Tongue (tissue), 2 donors: ENCODE data around the gene NCAPH2. TPM values are rescaled to one million over a fixed set of nuclear protein-coding genes. Genes with fewer than 3 reads are reported as not detected.

ENCODE experiments used
- DNase-seq: peaks from one replicate; pipeline ENCODE4 v3.0.0-alpha.2; 2015
- total RNA-seq: library from RNA; depleted of rRNA; stranded (reverse); fragments of >200 nt; gene quantifications from one replicate; pipeline ENCODE4 v1.2.3, GENCODE V29; 2014

NCAPH2 gene
- total RNA-seq, 1 donor from 2014 or later, result 38.9 TPM

- DNase-seq, result no peak
Observed at GRCh38 chr22:50574383-50574755, 66.3 kb downstream of the NCAPH2 start.

Other genes with a start within 250 kb of the NCAPH2 start
- gene MAPK12, start 246.5 kb upstream of the NCAPH2 start, total RNA-seq, result 29.4 TPM
- 4.0 TPM for gene MAPK11, start 237.8 kb upstream of the NCAPH2 start, total RNA-seq
- 146 TPM for gene PLXNB2, start 200.6 kb upstream of the NCAPH2 start, total RNA-seq
- gene DENND6B, start 181.2 kb upstream of the NCAPH2 start, total RNA-seq, result 7.5 TPM
- 49.5 TPM for gene PPP6R2, start 164.9 kb upstream of the NCAPH2 start, total RNA-seq
- 61.7 TPM for gene SBF1, start 33.2 kb upstream of the NCAPH2 start, total RNA-seq
- gene ADM2, start 26.7 kb upstream of the NCAPH2 start, total RNA-seq, result 0.92 TPM
- not detected for gene MIOX, start 21.4 kb upstream of the NCAPH2 start, total RNA-seq
- gene LMF2, start 522 bp upstream of the NCAPH2 start, total RNA-seq, result 30.8 TPM
- 1.3 TPM for gene SCO2, start 17.4 kb downstream of the NCAPH2 start, total RNA-seq
- 11.0 TPM for gene TYMP, start 21.8 kb downstream of the NCAPH2 start, total RNA-seq
- 0.10 TPM for gene KLHDC7B, start 37.7 kb downstream of the NCAPH2 start, total RNA-seq
- gene SYCE3, start 54.7 kb downstream of the NCAPH2 start, total RNA-seq, result not detected
- 57.4 TPM for gene CPT1B, start 70.2 kb downstream of the NCAPH2 start, total RNA-seq
- gene CHKB, start 74.6 kb downstream of the NCAPH2 start, total RNA-seq, result 39.2 TPM
- gene MAPK8IP2, start 92.6 kb downstream of the NCAPH2 start, total RNA-seq, result 1.2 TPM
- gene ARSA, start 119.9 kb downstream of the NCAPH2 start, total RNA-seq, result 9.6 TPM
- 10.1 TPM for gene SHANK3, start 164.6 kb downstream of the NCAPH2 start, total RNA-seq
- gene ACR, start 230.0 kb downstream of the NCAPH2 start, total RNA-seq, result 3.3 TPM